HG03095 (cell line): ENCODE measurements around the gene CLASRP.

Experiments used
- ATAC-seq: cut with Tn5 transposase; IDR thresholded peaks from one replicate; pipeline ENCODE4 v1.9.1; 2021; ENCODE audit warnings: moderate library complexity; ENCODE audit not compliant: unreplicated experiment

Gene CLASRP

DNA sequence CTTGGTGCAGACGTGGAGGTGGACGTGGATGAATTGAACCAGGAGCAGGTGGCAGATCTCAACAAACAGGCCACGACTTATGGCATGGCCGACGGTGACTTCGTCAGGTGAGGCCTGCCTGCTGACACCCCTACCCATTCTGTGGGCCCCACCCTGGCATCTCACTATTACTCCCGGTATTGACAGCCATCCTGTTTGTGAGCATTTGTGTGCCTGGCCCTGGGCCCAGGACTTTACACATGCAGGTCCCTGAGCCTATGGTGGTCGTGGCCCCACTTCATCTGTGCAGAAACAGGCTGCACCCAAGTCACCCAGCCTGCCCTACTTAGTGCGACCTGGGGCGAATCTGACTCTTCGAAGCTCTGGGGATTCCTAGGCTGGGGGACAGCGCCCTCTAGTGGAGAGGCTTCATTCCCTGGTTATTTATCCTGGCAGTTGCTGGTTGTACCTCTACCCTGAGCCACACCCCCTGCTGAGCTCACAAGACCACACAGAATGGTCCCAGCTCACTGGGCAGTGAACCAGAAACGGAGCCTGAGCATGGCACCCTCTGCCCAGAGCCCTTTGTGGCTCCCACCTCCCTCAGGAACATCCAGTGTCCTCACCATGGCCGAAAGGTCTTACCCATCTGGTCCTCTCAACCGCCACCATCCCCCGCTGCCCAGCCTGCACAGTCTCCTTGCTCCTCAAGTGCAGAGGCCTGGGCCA lies 20.6 kb downstream of the CLASRP start:
- no peak for ATAC-seq

DNA sequence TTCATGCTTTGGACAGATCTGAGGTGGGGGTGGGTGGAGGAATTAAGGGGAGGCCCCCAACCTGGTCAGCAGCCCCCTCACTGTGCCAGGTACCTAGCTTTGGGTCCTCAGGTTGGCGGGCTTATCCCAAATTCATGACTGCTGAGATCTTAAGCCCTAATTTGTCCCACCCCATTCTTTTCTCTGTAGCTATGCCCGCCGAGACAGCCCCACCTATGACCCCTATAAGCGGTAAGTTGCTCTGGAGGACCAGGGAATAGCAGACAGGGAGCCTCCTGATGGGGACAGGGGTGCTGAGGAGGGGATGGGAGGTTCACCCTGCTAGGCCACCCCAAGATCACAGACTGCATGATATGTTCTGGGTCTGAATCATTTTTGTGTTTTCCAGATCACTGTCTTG lies 23.1 kb downstream of the CLASRP start:
- no peak for ATAC-seq

DNA sequence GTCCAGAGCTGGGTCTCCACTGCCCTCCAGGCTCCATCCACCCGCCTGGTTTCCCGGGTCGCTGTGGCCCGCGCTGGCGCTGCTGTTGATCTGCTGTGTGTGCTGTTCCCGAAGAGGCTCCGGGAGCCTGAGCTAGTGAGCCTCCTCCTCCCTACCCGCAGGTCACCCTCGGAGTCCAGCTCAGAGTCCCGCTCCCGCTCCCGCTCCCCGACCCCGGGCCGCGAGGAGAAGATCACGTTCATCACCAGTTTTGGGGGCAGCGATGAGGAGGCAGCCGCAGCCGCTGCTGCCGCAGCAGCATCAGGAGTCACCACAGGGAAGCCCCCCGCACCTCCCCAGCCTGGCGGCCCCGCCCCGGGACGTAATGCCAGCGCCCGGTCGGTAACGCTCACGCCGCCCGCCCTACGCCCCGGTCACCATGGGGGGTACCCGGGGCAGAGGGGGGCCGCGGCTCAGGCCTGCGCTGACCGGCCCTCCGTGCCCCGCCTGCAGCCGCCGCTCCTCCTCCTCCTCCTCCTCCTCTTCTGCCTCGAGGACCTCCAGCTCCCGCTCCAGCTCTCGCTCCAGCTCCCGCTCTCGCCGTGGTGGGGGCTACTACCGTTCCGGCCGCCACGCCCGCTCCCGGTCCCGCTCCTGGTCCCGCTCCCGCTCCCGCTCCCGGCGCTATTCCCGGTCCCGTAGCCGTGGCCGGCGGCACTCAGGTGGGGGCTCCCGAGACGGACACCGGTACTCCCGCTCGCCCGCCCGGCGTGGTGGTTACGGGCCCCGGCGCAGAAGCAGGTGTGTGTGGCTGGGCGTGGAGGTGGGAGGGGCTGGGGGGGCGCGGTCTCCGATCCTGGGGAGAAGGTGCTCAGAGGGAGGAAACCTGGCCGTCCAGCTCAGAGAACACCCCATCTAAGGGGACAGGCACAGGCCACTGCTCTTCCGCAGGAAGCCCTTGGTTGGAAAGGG lies 25.3 kb downstream of the CLASRP start:
- ATAC-seq = no peak

DNA sequence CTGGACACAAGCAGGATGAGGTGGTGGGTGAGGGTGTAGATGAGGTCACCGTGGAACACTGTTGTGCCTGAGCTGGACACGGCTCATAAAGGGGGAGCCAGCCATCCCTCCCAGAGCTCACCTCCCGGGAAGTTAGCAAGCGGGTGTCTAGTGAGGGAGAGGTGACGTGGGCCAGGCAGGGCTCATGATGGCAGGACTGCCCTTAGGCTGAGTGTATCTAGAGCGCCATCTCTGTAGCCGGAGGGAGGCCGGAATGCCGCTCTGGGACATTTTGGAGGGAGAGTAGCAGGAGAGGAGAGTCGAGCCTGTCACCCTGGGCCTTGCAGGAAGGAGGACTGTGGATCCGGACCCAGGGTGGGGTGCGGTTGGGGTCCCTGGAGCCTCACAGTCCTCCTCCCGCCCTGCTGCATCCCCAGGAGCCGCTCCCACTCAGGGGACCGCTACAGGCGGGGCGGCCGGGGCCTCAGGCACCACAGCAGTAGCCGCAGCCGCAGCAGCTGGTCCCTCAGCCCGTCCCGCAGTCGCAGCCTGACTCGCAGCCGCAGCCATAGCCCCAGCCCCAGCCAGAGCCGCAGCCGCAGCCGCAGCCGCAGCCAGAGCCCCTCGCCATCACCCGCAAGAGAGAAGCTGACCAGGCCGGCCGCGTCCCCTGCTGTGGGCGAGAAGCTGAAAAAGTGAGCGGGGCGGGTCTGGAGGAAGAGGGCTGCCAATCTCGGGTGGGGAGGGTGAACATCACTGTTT lies 28.2 kb downstream of the CLASRP start:
- ATAC-seq = no peak

GRCh38 chr19:45068041-45068440 lies 29.2 kb downstream of the CLASRP start:
- ATAC-seq = no peak

DNA sequence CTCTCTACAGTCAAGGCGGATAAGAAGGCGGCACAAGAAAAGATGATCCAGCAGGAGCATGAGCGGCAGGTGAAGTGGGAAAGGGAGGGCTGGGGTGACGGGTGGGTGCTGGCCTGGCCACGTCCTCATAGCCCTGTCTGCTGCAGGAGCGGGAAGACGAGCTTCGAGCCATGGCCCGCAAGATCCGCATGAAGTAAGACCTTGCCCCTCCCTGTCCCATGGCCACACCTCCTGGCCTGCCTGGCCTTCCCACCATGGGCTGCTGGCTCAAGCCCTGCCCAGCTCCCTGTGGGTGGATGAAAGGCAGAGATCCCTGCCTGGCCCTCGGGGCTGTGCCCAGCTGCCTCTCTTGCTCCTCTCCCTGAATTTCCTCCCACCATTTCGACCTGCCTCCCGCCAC lies 30.2 kb downstream of the CLASRP start:
- no peak for ATAC-seq

GRCh38 chr19:45070214-45070613 lies 31.4 kb downstream of the CLASRP start:
- no peak for ATAC-seq

GRCh38 chr19:45070861-45071544 lies 32.2 kb downstream of the CLASRP start:
- ATAC-seq = no peak

DNA sequence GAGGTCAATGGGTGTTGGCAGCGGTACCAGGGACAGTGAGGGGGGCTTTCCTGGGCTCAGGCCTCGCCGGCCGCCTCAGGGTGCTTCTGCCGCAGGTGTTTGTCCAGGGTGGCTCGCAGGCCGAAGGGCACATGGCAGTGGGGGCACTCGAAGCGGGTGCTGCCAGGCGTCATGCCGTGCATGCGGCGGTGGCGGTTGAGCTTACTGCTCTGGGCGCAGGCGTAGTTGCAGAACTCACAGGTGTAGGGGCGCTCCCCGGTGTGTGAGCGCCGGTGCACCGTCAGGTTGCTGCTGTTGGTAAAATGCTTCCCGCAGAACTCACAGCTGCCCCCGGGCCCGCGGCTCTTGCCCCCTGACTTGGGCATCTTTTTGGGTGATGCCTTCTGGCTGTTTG lies 32.7 kb downstream of the CLASRP start:
- no peak for ATAC-seq

DNA sequence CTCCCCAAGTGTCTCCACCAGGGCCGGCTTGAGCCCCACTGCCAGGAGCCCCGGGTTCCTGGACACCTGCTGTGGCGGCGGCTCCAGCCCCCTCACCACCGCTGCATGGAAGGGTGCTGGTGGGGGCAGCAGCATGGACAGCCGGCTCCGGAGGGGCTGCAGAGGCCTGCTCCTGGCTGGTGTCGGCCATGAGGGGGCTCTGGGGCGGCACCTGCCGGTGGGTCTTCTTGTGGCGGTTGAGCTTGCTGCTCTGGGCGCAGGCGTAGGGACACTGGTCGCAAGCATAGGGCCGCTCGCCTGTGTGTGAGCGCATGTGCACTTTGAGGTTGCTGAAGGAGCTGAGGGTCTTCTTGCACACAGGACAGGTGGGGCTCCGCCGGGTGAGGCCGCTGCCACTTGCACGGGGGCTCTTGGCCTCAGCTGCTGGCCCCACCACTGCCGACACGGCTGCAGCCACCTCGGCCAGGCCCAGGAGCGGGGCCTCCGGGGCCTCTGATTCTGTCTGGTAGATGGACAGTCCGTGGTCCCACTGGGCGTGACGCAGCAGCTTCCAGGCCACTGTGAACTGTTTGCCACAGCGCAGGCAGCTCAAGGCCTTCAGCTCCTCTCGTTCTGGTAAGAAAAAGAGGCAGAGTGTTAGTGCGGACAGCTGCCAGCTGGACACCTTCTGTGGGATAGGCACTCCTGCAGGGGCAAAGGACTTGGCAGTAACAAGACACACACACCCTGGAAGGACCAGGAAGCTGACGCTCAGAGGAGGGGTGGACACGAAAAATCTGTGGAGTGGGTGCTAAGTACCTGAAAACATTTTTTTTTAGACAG lies 33.3 kb downstream of the CLASRP start:
- no peak for ATAC-seq

- ATAC-seq = no peak
These were observed 36.0 kb downstream of the CLASRP start for GRCh38 chr19:45074744-45075300.

- peak; percentile 53 for ATAC-seq
These were observed 36.6 kb downstream of the CLASRP start for GRCh38 chr19:45075301-45076028.

DNA sequence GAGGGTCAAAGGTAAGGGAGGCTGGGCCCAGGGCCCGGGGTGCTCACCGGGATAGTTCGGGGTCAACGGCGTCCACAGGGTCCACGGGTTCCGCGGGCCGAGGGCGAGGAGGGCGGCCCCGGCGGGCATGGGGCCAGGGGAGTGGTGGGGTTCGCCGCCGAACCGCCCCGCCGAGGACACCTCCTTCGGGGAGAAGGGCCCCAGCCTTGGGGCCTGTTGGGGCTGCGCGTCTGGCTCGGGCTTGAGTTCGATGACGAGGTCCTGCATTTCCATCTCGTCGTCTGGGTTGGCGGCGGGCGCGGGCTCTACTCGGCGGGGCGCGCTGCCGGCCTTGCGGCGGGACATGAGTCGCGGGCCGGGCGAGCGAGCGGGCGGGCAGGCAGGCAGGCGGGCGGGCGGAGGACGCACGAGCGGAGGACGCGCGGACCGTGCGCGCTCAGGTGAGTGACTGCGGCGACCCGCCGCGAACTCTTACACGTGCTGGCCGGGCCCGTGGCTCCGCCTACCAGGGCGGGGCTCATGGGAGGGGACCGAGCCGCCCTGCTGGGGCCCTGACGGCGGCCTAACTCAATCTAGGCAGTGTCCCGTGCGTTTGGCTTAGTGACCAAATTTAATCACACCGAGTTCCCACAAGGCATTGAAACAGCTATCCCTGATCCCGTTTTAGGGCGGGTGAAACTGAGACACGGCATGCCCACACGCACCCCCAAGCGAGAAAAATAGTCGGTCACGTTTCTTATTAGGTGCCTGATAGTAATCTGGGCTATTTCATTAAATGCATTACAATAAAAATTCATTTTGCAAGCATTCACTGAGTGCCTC lies 37.4 kb downstream of the CLASRP start, which contains the start of gene ZNF296:
ZNF296 (minus strand) TSS at position 450 of the 822 bp plus-strand sequence; CDS start at position 345, 105 bp downstream.
- peak; percentile 35 for ATAC-seq

DNA sequence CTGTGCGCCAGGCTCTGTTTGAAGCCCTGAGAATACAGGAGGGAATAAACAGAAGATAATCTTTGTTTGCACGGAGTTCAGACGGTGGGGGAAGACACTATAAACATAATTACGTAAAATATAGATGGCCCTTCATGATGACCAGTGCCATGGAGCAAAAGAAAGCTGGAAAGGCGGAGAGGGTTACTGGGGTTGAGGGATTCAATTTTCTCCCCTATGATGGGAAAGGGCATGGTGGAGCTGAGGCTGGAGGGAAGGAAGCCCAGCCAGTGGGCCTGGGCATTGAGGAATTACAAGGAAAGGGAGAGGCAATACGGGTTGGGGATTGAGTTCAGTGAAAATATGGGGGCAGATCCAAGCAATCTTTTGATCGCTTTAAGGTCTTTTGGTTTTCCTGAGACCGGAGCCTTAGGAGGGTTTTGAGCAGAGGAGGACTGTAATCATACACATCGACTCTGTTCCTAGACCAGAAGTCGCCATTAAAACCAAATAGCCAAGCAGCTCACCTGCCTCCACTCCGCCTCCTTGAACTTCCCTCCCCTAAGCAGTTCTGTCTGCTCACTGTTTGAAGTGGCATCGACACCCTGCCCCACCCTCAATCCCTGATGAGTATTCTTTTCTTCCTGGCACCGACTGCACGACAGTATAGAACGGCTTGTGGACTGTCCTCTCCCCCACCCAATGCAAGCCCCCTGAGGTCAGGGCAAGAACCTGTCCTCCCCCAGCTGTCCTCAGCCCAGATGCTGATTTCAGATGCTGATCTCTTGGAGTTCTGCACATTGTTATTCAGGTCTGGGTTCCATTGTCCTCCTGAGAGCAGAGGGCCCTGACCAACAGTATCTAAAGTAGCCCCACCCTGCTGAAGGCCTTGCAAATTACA lies 38.2 kb downstream of the CLASRP start:
- no peak for ATAC-seq

DNA sequence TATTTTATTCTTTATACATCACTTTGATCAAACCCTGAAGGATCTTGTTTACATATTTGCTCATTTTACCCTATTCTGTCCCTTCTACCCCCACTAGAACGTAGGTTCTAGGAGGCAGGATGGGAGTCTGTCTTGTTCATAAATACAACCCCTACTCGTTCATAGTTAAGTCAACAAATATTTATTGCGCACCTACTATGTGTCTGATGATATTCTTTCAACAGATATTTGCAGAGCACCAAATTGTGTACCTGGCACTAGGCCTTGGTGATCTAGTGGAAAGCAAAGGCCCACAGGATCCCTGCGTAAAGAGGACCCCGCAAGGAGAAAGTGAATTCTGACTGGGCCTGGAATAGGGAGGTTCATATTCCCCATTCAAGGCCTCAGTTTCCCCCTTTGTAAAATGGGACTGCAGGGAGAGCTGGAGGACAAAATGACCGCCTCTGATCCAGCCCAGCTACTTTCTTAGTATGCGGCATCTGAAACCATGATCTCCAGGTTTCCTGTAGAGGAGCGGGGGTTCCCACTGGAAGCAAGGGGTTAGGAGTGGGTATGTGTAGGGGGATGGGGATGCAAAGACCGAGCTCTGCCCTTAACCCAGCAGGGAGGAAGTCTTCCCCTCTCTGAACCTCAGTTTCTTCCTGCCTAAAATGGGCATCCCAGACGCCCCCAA lies 39.7 kb downstream of the CLASRP start:
- no peak for ATAC-seq

DNA sequence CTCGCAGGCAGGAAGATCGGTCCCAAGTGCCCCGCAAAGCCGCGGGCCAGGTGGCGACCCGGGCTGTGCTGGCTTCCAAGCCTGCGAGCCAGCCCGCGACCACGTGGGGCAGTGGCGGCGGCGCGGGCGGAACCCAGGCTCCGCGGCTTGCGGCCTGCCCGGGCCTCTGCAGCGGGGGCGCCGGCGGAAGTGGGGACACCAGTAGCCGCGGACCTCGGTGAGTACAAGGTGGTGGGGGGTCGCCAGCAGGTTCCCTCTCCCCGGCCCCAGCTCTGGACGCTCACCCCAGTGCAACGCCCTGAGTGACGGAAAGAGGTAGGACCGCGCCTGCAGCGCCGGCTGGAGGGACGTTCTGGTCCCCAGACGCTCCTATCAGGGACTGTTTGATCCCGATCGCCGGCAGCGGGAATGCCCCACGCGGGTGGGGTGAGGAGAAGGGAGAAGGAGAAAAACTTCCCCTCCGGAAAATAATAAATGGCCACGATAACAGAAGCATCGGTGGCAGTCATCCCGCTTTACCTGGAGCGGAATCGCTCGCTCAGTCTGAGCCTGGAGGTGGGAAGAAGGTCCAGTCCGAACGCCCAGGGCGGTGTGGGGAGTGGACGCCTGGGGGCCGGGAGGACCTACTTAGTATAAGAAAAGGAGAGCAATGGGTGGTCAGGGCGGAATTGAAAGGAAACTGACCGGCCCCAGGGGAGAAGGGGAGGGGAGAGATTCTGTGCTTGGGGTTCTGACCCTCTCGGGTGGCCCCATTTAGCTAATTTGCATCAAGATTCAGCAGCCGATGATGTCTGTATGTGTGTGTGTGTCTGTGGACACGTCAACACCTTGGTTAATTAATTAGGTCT lies 40.4 kb downstream of the CLASRP start, which contains the start of gene GEMIN7:
GEMIN7 (plus strand) TSS at position 198 of the 848 bp plus-strand sequence. CDS start 10,855 bp downstream, outside the sequence.
- no peak for ATAC-seq
